Pancreas (tissue), 10 donors: ENCODE measurements around the gene BRS3. TPM values are rescaled to one million over a fixed set of nuclear protein-coding genes. Genes with fewer than 3 reads are reported as not detected.

ENCODE experiments used
- ATAC-seq, 4 donors: fragments of 200-7000 bp; cut with Tn5 transposase; one replicate each; pipeline versions ENCODE4 v1.8.0 to v1.9.1; 2020; ENCODE audit warnings: mild to moderate bottlenecking in 4 of 4, moderate library complexity in 4 of 4
- DNase-seq, 6 donors: peaks; one replicate each; pipeline ENCODE4 v3.0.0-alpha.2; 2020
- FAIRE-seq: peaks from 2 replicates; lab custom pipeline; 2012; peaks lifted over from hg19 to GRCh38; lab: Jason Lieb, UNC
- H3K27ac ChIP-seq, 4 donors: fragments of 200-600 bp; sonication (generic); 1 replicate in 3 of 4; 2 replicates in 1 of 4; pipeline versions ENCODE4 v1.5.0 to v1.8.0; 2020
- H3K27me3 ChIP-seq, 4 donors: fragments of 200-600 bp; one replicate each; pipeline ENCODE4 v1.8.0; 2021
- H3K36me3 ChIP-seq, 3 donors: fragments of 200-600 bp; sonication (generic) in 1 of 3; one replicate each; pipeline versions ENCODE4 v1.5.0 to v1.8.0; 2020 to 2021
- H3K4me1 ChIP-seq, 3 donors: fragments of 200-600 bp; one replicate each; pipeline ENCODE4 v1.8.0; 2021
- H3K4me3 ChIP-seq, 4 donors: fragments of 200-600 bp; sonication (generic) in 2 of 4; one replicate each; pipeline versions ENCODE4 v1.5.0 to v1.8.0; 2020 to 2021
- H3K9me3 ChIP-seq, 4 donors: fragments of 200-600 bp; one replicate each; pipeline ENCODE4 v1.8.0; 2021
- WGBS, 2 donors: extraction: QIAGEN DNeasy Blood & Tissue Kit; methylation state at CpG; one replicate each; pipeline ENCODE4 v1.1.7; 2013; 5-methylcytosine and 5-hydroxymethylcytosine counted together
- intact Hi-C, 3 donors: fragments of 100-400 bp; cut with DNase I; formaldehyde crosslinking; loops; one replicate each; pipeline versions ENCODE4 v1.11.1 to v1.14.2; 2022
- polyA plus RNA-seq, 2 donors: library from polyadenylated mRNA; stranded (reverse); fragments of 200-250 nt; gene quantifications; one replicate each; pipeline ENCODE4 v1.2.3, GENCODE V29; 2013
- total RNA-seq, 6 donors: library from RNA; stranded (reverse); fragmentation: NEBNext Ultra II Directional in 4 of 6; extraction: Animal tissue kit (Norgen Biotek cat#: 25700) in 4 of 6; gene quantifications; one replicate each; pipeline versions ENCODE4 v1.2.1 to v1.2.4, GENCODE V29; 2021 to 2023
- TF ChIP-seq, protein P1 (sequence below), 4 donors: fragments of 200-600 bp; sonication (generic) in 3 of 4; IDR thresholded peaks; one replicate each; pipeline versions ENCODE4 v1.5.0 to v1.8.0; 2021; ENCODE audit warnings: antibody characterized with exemption in 4 of 4
- donor health status: healthy with polysubstance abuse.
- donor health status: DM: no; HTN: no; CAD: no; lungs with moderate emphysema.
- donor health status: DM: no; HTN: no; CAD: no.
- donor health status: control.
- donor health status: control.
- donor health status: Bipolar disorder and iron deficiency.
- donor health status: DM: yes; HTN: yes; CAD: no.
- donor health status: DM: no; HTN: no; CAD: no.
- donor health status: DM: no; HTN: no; CAD: no.
- donor health status: DM: yes; HTN: yes; CAD: no.

Gene BRS3
- total and polyA plus RNA-seq, 8 donors, result 0.11 to 0.21 (median 0.14) TPM; not detected in 3

GRCh38 chrX:136534131-136534530 is 46.4 kb downstream of the BRS3 start:
- intact Hi-C loops, result no loop called here
- TF ChIP-seq, protein P1, sequence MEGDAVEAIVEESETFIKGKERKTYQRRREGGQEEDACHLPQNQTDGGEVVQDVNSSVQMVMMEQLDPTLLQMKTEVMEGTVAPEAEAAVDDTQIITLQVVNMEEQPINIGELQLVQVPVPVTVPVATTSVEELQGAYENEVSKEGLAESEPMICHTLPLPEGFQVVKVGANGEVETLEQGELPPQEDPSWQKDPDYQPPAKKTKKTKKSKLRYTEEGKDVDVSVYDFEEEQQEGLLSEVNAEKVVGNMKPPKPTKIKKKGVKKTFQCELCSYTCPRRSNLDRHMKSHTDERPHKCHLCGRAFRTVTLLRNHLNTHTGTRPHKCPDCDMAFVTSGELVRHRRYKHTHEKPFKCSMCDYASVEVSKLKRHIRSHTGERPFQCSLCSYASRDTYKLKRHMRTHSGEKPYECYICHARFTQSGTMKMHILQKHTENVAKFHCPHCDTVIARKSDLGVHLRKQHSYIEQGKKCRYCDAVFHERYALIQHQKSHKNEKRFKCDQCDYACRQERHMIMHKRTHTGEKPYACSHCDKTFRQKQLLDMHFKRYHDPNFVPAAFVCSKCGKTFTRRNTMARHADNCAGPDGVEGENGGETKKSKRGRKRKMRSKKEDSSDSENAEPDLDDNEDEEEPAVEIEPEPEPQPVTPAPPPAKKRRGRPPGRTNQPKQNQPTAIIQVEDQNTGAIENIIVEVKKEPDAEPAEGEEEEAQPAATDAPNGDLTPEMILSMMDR (IDR thresholded peaks at IDR 0.05), result no peak
- Histone ChIP-seq H3K27me3 (peaks cover 0 to 5% (median 0%) of the 10 kb centered on the region in 4 donors), H3K36me3 (no peaks in the 10 kb centered on the region), H3K9me3 (no peaks in the 10 kb centered on the region), H3K4me1 (no peaks in the 10 kb centered on the region), H3K4me3 (no peak overlapping the region), H3K27ac (no peak overlapping the region)
- DNase-seq (no peak), FAIRE-seq (no peak), ATAC-seq (no peak)
- WGBS, 2 donors, result 72 to 93% methylated on average over 2 of the region's 2 CpGs

DNA sequence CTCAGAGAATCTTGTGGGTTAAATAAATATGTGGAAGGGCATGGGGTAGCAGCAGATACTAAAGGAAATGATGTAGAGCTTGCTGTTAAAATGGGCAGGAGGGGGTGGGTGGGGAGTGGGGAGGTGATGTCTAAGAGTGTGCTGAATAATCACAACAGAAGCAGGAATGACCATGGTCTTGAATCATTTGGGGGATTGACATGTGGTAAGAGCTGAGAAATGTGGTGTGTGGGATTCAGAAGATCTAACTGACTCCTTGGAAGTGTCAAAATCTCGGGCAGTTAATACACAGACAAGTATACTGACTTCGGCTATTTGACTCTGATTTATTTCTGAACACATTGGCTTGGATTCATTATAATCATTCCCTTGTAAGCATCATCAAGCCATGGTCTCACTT is 51.1 kb downstream of the BRS3 start:
- H3K36me3 ChIP-seq, result no peaks in the 10 kb centered on the region
- H3K9me3 ChIP-seq, result no peaks in the 10 kb centered on the region
- FAIRE-seq (no peak), ATAC-seq (no peak), DNase-seq (no peak)
- TF ChIP-seq, protein P1 (IDR thresholded peaks at IDR 0.05), result no peak
- 59 to 77% methylated on average over 2 of the region's 2 CpGs for WGBS, 2 donors
- H3K4me3 ChIP-seq, result no peak overlapping the region
- peaks cover 0 to 5% (median 0%) of the 10 kb centered on the region in 4 donors for H3K27me3 ChIP-seq
- intact Hi-C loops, result no loop called here
- H3K27ac ChIP-seq, result no peak overlapping the region
- no peaks in the 10 kb centered on the region for H3K4me1 ChIP-seq

DNA sequence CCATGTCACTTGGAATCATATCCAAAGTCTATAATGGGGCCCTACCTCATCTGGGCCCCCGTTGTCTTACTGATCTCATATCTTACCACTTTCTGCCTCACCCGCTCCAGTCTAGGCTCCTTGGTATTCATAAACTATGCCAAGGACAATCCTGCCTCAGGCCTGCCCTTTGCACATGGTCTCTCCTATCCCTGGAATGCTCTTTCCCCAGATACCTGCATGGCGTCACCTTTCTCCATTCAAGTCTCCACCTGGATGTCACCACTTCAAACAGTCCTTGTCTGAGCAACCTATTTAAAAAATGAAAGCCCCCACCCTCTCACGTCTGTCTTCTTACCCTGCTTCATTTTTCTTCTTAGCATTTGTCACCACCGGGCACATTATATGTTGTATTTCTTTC is 52.5 kb downstream of the BRS3 start:
- H3K36me3 ChIP-seq, result no peaks in the 10 kb centered on the region
- H3K27ac ChIP-seq, result no peak overlapping the region
- H3K4me3 ChIP-seq, result no peak overlapping the region
- peaks cover 0 to 9% (median 0%) of the 10 kb centered on the region in 4 donors for H3K27me3 ChIP-seq
- DNase-seq, result no peak
- 64 to 79% methylated on average over 5 of the region's 5 CpGs for WGBS, 2 donors
- TF ChIP-seq, protein P1 (IDR thresholded peaks at IDR 0.05), result no peak
- no peak for FAIRE-seq
- no peak for ATAC-seq
- H3K9me3 ChIP-seq, result no peaks in the 10 kb centered on the region
- H3K4me1 ChIP-seq, result no peaks in the 10 kb centered on the region
- intact Hi-C loops, result no loop called here

- Histone ChIP-seq H3K9me3 (no peaks in the 10 kb centered on the region), H3K4me1 (no peaks in the 10 kb centered on the region), H3K27ac (no peak overlapping the region), H3K4me3 (no peak overlapping the region), H3K36me3 (no peaks in the 10 kb centered on the region), H3K27me3 (peaks cover 0 to 9% (median 0%) of the 10 kb centered on the region in 4 donors)
- 57 to 62% methylated on average over 3 of the region's 3 CpGs for WGBS, 2 donors
- intact Hi-C loops, result no loop called here
- ATAC-seq (no peak), DNase-seq (no peak), FAIRE-seq (no peak)
- TF ChIP-seq, protein P1 (IDR thresholded peaks at IDR 0.05), result no peak
Observed at GRCh38 chrX:136541294-136541693, 53.5 kb downstream of the BRS3 start.

GRCh38 chrX:136542281-136542680 is 54.5 kb downstream of the BRS3 start:
- TF ChIP-seq, protein P1 (IDR thresholded peaks at IDR 0.05), result no peak
- no peaks in the 10 kb centered on the region for H3K36me3 ChIP-seq
- ATAC-seq (no peak), FAIRE-seq (no peak), DNase-seq (no peak)
- H3K27ac ChIP-seq, result no peak overlapping the region
- 62 to 74% methylated on average over 7 of the region's 7 CpGs for WGBS, 2 donors
- H3K4me1 ChIP-seq, result no peaks in the 10 kb centered on the region
- peaks cover 0 to 9% (median 0%) of the 10 kb centered on the region in 4 donors for H3K27me3 ChIP-seq
- no peaks in the 10 kb centered on the region for H3K9me3 ChIP-seq
- intact Hi-C loops, result no loop called here
- no peak overlapping the region for H3K4me3 ChIP-seq

Other genes with a start within 250 kb of the BRS3 start
- 1 to 10 TPM; 1.1 to 3.6 (median 2.3) TPM for gene MAP7D3, start 236.5 kb upstream of the BRS3 start, total RNA-seq
- gene MAP7D3, start 236.5 kb upstream of the BRS3 start, polyA plus RNA-seq, result 1 to 10 TPM; 1.9 to 2.3 TPM
- not detected for gene ADGRG4, start 187.0 kb upstream of the BRS3 start, total RNA-seq
- gene ADGRG4, start 187.0 kb upstream of the BRS3 start, polyA plus RNA-seq, result under 1 TPM in 1 of 2 donors, not detected in 1; 0.02 TPM
- gene HTATSF1, start 9.6 kb downstream of the BRS3 start, total RNA-seq, result 10 to 100 TPM in 4 of 6 donors, 1 to 10 TPM in 2; 9.2 to 16.0 (median 12.2) TPM
- 10 to 100 TPM; 12.6 to 26.4 TPM for gene HTATSF1, start 9.6 kb downstream of the BRS3 start, polyA plus RNA-seq
- 1 to 10 TPM in 1 of 6 donors, under 1 TPM in 5; 0.32 to 2.7 (median 0.75) TPM for gene VGLL1, start 44.3 kb downstream of the BRS3 start, total RNA-seq
- 1 to 10 TPM in 1 of 2 donors, under 1 TPM in 1; 0.91 to 1.0 TPM for gene VGLL1, start 44.3 kb downstream of the BRS3 start, polyA plus RNA-seq
- under 1 TPM in 4 of 6 donors, not detected in 2; 0.09 to 0.19 (median 0.11) TPM for gene CD40LG, start 160.2 kb downstream of the BRS3 start, total RNA-seq
- gene CD40LG, start 160.2 kb downstream of the BRS3 start, polyA plus RNA-seq, result not detected